Ramos (cell line): ENCODE measurements around the gene CHN2.

ENCODE experiments used
- in situ Hi-C: fragments of 300-500 bp; cut with MboI; formaldehyde crosslinking; loops from one replicate; pipeline ENCODE4 v1.14.3; 2022; ENCODE audit warnings: low sequenced_read_pairs; ENCODE audit not compliant: unreplicated experiment

Gene CHN2

GRCh38 chr7:29447828-29448227 lies 253.3 kb downstream of the CHN2 start:
- in situ Hi-C loops: no loop called here

- in situ Hi-C loops: no loop called here
Observed at GRCh38 chr7:29449569-29450260, 255.1 kb downstream of the CHN2 start.

GRCh38 chr7:29453021-29453420 lies 258.4 kb downstream of the CHN2 start:
- in situ Hi-C loops: no loop called here

DNA sequence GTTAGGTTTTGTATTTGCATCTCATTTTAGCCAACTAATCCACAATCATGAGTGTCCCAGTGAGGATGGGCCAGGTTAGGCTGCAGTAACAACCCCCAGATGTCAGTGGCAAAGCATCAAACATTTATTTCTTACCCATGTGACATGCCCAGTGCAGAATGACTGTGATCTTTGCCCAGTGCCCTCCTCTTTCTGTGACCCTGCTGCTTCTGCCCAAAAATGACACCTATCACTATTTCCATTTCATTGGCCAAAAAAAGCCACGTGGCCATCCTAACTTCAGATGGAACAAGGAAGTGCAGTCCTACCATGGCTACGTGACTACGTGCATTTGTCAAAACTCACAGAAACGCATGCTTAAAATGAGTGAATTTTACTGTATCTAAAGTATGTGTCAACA lies 259.9 kb downstream of the CHN2 start:
- in situ Hi-C loops: no loop called here

DNA sequence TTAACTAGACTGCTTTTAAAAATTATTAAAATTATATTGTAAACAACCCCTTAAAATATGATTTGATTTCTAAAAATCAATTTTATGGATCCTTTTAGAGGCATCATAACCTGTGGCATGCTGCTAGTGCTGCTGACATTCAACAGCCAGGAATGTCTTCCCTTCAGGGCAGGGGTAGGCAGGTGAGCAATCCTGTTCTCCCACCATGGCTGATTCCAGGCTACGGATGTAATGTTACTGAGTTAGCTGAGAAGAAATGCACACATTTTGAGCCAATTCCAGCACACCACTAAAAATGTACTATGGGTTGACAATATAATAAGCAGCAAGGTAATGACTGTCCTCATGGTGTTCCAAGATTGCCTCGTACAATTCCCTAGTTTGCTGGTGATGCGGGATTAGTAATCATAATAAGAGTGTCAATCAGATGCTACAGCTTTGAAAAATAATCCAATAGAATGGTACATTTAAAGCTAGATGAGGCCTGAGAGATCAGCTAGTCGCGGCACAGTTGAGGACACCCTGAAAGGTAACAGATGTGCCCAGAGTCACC lies 260.4 kb downstream of the CHN2 start:
- in situ Hi-C loops: no loop called here

- in situ Hi-C loops: no loop called here
Observed at GRCh38 chr7:29457141-29457561, 262.6 kb downstream of the CHN2 start.

DNA sequence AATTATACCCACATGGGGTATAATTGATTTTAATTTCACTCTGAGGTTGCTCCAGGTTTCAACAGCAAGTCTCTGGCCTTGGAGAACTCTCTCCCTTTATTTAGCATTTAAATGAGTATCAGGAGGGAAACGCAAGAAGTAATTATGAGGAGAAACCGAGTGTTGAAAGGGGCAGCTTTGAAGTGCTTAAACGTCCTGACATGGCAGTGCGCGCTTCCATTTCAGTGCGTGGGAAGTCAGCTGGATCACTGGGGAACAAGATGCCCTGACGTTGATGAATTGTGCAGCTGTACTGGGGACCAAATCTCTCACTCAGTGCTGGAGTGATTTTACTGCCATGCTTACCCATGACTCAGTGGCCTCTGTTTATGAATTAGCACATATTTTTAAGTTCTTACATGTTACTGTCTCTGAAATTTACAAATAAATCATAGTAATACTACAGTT lies 263.0 kb downstream of the CHN2 start:
- in situ Hi-C loops: no loop called here

- in situ Hi-C loops: no loop called here
Observed at GRCh38 chr7:29458933-29459332, 264.4 kb downstream of the CHN2 start.

- in situ Hi-C loops: no loop called here
Observed at GRCh38 chr7:29459589-29459988, 265.0 kb downstream of the CHN2 start.

DNA sequence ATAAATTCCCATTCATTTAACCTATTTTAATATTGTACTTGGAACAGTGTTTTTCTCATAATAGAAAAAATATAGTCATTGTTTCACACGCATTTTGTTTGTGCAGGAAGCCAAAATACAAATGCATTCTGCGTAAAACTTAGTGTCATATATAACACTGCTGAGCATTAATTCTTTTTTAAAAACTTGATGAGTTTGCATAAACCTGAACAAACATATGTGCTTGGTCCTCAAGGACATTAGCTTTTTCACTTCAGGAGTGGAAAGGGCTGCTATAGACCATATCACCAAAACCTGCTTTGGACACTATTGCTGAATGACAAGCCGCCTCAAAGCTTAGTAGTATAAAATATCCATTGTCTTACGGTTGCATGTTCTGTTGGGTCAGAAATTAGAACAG lies 267.4 kb downstream of the CHN2 start:
- in situ Hi-C loops: no loop called here

GRCh38 chr7:29463504-29464158 lies 269.1 kb downstream of the CHN2 start:
- in situ Hi-C loops: no loop called here

DNA sequence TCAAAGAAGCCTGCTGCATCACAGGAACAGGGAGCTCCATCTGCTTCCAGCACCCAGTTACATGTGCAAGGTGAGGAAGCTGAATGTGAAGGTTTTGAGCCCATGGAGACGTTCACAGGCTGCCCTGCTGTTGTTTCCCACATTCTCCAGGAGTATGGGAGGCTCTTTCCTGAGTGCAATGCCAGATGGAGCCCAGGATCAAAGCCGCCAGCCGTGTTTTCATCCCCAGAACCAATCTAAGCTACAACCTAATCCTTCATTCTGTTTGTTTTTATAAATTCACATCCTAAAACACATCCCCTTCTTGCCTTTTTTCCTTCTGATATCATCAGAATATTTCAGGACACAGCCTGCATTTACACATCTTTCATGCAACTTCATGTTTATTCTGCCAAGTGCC lies 270.2 kb downstream of the CHN2 start:
- in situ Hi-C loops: no loop called here

GRCh38 chr7:29467193-29467926 lies 272.8 kb downstream of the CHN2 start:
- in situ Hi-C loops: no loop called here

DNA sequence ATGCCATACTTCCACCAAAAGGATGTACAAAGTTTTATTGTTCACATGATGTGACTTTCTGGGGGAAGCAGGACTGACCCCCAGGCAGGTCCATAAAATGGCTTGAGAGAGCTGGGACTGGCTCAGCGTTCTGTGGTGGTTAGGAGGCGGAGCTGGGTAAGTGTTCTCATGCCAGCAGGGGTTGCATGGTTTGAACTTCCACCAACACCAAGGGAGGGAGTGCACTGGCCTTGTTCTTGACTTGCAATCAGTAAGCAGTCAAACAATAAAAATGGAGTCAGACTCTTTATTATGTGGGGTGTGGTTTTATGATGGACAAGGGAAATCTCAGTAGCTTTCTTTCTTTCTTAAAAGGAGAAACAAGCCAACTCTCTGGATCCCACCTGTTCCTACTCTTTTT lies 273.6 kb downstream of the CHN2 start:
- in situ Hi-C loops: no loop called here

DNA sequence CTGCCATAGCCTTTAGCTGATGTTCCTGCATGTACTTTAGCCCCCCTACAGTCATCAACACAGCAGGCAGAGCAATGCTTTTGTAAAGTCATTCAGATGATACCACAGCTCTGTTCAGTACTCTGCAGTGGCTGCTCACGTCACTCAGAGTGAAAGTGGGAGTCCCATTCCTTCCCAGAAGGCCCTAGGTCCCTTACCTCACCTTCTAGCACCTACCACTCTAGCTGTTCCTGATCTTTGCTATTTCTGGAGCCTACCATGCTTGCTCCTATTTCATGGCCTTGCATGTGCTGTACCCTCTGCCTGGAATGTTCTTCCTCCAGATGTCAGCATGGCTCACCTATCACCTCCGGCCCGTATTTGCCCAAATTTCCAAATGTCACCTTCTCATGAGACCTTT lies 274.7 kb downstream of the CHN2 start:
- in situ Hi-C loops: no loop called here

DNA sequence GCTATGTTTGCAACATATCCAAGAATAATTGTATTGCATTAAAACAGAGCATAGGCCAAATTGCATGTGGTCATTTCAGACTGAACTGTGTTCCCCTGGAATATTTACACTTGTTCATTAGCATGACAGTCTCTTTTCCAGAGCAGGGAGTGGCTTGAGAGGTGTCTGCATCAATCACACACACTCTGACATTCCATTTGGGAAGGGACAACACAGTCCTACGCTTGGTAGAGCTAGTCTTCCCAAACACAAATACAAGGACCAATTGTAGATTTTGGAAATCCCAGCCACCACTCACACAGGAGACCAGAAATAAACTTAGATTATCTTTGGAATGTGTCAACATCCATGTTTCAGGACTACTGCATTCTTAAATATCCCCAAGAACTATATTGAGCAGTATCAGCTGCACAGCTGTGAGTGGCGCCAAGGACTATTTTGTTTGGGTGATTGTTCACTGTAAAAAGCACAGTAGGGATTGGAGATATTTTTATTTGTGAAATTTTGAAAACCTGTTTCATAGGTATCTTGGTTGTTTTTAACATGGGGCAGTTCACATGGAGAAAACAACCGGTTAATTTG lies 275.5 kb downstream of the CHN2 start:
- in situ Hi-C loops: no loop called here

- in situ Hi-C loops: no loop called here
Observed at GRCh38 chr7:29471444-29472138, 277.0 kb downstream of the CHN2 start.

GRCh38 chr7:29476916-29477315 lies 282.3 kb downstream of the CHN2 start:
- in situ Hi-C loops: no loop called here

DNA sequence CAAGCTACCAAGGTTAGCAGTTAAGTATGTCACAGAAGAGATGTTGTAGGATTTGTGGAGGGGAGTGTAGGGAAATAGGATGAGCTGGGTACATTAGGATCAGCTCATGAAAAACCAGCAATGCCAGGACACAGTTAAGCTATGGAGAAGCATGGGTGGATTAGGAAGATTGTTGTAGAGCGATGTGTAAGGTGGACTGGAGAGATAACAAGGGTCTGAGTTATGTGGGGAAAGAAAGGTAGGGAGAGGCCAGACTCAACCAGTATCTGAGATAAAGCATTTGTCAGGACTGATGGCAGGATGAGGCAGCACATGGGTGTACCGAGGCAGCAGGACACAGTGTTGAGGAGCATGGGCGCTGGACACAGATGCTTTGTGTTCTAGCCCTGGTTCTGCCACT lies 283.7 kb downstream of the CHN2 start:
- in situ Hi-C loops: no loop called here

- in situ Hi-C loops: no loop called here
Observed at GRCh38 chr7:29478687-29479240, 284.2 kb downstream of the CHN2 start.
